Esophagus mucosa (tissue), 1 donor: ENCODE data around the gene RGS16. TPM values are rescaled to one million over a fixed set of nuclear protein-coding genes. Genes with fewer than 3 reads are reported as not detected.

Experiments used
- ATAC-seq: fragments of 200-7000 bp; cut with Tn5 transposase; one replicate; pipeline ENCODE4 v1.9.1; 2020
- total RNA-seq: library from RNA; stranded (reverse); gene quantifications from one replicate; pipeline ENCODE4 v1.2.4, GENCODE V29; 2023
- donor health status: DM: yes; HTN: yes; CAD: no.

The RGS16 gene
- total RNA-seq, 1 donor from 2014 or later: 1.3 TPM

DNA sequence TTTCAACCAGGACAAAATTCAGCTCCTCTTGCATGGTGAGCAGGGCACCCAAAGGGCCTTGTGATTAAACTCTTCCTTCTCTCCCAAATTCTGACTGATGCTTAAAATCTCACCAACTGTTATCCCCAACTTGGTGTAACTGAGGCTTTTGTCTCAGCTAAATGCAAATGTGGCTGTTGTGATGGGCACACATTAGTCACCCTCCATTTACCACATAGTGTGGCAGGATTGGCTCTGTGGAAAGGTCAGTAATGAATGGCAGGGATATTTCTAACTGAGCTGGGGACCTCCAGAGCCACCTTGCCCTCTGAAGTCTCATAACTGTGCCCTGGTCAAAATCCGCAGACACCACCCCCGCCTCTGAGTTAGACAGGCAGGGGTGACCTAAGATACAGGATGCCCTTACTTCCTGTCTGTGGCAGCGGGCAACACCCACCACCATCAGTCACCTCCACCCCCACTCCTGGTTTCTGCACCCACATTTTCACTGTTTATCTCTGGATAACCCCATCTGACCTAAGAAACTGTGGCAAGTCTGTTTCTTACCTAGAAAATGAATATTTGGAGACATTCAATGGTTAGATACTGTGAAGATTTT is 25.4 kb upstream of the RGS16 start:
- peak; percentile 23 for ATAC-seq

DNA sequence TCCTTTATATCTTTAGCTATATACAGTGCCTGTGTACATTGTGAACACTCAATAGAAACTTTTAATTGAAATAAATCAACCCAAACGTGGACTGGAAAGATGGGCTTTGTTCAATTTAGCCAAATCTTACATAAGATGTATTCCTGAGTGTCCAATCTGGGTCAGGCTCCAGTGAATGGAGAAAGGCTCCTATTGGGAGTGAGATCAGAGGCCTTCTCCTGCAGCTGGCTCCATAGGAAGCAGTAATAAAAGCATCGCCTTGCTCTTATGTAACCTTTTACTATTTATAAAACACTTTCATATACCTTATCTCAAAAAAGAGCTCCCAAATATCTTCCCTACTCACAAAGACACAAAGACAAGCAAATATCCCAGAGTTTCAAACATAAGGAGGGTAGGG is 24.9 kb upstream of the RGS16 start:
- no peak for ATAC-seq

- ATAC-seq: no peak
Measured at GRCh38 chr1:182628657-182629056, 24.5 kb upstream of the RGS16 start.

DNA sequence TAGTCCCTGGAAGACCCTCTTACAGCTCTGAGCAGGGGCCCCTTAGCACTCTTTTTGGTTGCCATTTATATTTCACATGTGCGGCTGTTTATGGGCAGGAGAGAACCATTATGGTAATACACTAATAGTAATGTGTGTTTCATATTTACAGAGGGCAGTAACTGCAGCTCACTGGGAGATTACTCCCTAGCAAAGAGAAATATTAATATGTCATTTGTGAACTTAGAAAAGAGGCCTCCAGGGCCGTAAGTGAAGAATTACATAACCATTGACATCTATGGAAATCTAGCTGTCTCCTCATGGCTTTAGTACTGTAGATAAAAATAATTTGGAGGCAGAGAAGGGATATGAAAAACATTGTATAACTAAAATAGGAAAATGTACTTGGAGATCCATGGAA is 23.4 kb upstream of the RGS16 start:
- ATAC-seq: no peak

GRCh38 chr1:182626527-182626926 is 22.3 kb upstream of the RGS16 start:
- no peak for ATAC-seq

- ATAC-seq: peak; percentile 33
Measured at GRCh38 chr1:182625719-182626504, 21.7 kb upstream of the RGS16 start.

GRCh38 chr1:182625024-182625423 is 20.8 kb upstream of the RGS16 start:
- ATAC-seq: no peak

- ATAC-seq: no peak
Measured at GRCh38 chr1:182624577-182624976, 20.4 kb upstream of the RGS16 start.

DNA sequence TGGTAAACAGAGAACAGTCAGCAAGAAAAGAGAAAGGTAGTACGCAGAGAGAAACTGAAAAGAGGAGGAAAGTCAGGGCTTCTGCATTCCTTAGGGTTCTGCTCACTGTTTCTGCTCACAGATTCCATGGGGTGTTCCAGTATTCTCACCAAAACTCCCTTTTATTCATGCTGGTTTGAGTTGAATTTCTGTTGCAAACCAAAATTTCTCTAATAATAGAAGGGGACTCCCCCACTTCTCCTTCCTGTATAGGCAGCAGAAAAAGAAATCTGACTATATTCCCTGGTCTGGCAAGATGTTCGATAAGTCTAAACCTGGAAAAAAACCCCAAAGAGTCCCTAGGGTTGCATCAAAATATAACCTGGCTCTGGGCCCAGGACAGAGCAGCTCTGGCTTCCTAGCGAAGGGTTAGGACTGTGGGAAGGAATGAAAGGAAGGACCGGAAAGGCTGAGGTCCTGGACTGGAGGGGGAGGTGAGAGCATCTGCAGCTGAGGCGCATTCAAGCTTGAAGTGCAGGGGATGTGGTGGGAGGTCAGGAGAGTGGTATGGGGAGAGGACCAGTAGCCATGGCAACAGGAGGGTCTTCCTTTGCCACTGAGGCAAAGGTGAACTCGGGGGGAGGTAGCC is 18.8 kb upstream of the RGS16 start:
- ATAC-seq: peak; percentile 26

DNA sequence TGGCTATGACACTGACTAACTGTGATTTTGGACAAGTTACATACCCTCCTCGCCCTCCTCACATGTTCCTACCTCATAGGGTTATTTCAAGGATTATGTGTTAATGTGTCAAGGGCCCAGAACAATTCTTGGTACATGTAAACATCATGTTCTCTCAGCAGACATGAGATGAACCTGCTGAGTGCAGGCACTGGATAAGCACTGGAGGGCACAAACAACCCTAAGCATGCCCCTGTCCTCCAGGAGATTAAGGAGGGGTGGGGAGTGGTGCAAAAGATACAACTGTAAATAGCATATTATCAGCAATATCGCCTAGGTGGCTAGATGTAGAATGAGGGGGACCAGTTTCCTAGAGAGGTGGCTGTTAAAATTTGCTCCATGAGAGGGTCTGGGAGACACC is 17.7 kb upstream of the RGS16 start:
- no peak for ATAC-seq

DNA sequence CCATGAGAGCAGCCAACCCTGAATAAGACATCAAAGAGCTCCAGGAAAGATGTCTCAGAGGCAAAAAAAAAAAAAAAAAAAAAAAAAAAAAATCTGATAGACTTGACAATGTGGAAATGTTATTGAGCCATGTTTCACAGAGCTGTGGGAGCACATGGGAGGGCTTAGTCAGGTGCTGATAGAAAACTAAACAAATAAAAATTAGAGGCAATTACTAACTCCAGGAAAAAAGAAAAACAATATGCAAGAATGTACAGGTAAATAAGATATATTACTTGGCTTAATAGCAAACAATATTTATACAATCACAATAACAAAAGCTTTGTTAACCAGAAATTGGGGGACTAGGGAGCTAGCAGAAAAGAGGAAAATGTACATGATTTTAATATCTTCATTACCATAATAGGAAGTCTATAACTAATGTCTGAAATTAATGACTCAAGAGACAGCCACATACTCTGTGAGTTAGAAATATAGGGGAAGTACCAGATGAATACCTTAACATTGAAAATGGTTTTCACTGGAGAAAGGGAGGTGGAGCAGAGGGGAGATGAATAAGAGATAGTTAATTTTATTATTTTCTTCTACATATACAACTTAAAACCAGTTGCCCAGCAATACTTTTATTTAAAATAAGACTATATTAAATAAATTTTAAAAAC is 16.9 kb upstream of the RGS16 start:
- no peak for ATAC-seq

- peak; percentile 19 for ATAC-seq
Measured at GRCh38 chr1:182617734-182618351, 13.7 kb upstream of the RGS16 start.

DNA sequence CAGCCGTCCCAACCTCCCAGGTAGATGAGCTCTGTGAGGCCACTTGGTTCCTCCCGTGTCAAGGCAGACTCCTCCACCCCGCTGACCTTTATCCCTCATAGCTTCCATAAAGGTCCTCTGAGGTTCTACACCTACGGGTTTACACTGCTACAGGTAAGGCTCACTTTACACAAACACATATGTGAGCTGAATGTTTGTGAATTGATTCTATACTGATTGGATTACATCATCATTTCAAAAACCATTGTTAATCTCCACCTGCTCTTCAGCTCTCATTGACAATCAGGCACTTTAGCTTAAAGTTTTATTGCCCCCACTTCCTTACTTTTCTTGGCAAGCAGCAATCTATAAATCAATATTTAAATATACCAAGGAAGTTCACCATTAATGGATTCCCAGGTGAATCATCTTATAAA is 12.8 kb upstream of the RGS16 start:
- no peak for ATAC-seq

DNA sequence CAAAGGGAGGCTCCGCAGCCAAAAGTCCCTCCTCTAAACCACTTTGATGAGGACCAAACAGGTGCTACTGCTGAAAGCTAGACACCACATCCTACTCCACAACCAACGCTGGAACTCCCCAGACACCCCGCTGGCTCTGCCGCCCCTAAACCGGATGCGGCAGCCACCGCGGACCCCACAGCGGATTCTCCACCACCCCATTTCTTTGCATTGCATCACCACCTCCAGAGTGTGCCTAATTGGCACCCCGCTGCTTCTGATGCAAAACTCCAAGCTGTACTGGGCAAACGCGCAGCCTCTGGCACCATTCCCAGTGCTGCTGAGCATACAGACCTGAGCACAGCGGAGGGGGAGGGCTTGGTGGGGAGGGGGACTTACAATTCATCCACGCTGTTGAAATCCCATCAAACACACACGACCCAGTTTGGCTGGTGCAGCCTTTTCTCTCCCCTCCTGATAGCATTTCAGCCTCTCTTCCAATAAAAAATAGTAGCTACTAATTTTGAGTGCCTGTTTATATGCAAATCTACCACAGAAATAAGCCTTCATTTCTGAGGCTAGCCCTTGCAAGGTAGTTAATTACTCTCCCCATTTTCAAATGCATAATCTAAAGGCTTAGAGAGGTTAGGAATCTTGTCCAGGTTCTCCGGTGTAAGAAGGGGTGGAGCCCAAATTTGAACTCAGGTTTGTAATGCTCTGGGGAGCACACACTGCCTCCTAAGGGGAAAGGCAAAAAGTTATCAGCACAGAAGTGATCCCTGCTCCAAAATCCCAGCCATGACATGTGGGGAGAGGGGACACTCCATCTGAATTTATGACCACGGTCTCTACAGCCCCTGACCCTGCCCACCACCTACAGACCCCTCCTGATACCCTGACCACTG is 12.2 kb upstream of the RGS16 start:
- ATAC-seq: peak; percentile 44

DNA sequence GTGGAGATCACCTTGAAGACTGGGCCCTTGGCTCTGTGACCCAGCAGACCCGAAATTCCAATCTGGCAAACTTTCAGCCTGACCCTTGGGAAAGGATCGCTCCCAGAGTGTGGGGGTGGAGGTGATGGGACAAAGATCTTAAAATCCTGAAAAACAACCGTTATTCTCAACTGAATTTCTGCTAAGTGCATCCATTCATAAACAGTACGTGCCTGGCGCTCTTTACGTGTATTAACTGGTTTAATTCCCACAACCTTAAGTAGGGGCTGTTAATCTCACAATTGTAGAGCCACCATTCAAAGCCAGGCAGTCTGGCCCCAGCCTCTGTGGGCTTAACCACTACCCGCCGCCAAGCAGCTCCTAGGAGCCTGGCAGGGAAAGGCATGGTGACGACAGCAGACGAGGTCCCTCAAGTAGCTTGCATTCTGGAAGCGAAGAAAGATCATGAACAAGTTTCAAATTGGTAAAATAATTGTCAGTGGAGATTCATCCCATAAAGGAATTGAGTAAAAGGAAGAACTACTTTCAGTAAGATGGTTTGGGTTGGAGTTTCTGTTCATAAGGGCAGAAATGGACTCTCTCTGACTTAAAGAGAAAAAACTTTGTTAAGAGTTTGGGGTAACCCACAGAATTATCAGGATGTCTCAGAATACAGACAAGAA is 11.4 kb upstream of the RGS16 start:
- peak; percentile 3 for ATAC-seq

- peak; percentile 63 for ATAC-seq
Measured at GRCh38 chr1:182614796-182615454, 10.7 kb upstream of the RGS16 start.

GRCh38 chr1:182611787-182612186 is 7.6 kb upstream of the RGS16 start:
- ATAC-seq: no peak

DNA sequence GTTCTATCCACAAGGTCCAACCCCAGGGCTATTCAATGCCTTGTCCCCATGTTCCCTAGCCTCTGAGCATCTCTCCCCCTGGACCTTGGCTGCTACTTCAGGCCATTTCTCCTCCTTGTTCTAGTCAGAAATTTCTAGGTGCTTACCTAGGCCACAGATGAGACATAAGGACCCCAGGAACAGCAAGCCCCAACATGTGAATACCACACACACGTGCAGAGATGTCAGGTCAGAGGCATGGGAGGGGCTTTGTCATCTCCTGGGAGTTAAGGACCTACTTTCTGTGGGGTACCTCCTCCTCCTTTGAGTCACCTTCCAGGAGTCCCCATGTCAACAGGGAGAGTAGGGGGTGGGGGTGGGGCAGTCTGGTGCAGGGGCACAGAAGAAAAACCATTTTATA is 7.1 kb upstream of the RGS16 start:
- ATAC-seq: no peak

GRCh38 chr1:182610606-182611194 is 6.5 kb upstream of the RGS16 start:
- ATAC-seq: no peak
